Measurements from ENCODE around the gene TAS2R20.
"Not testable (repeated sequence)": the region's sequence is repeated elsewhere in the genome, so short reads cannot be mapped to it uniquely, and the experiment has no call there.

The TAS2R20 gene

GRCh38 chr12:10998204-10998603 lies at the start of gene TAS2R20:
TSS of gene TAS2R20 (minus strand) at chr12:10998304. CDS start at chr12:10997875, 429 bp downstream.
- no peak for DNase-seq

DNA sequence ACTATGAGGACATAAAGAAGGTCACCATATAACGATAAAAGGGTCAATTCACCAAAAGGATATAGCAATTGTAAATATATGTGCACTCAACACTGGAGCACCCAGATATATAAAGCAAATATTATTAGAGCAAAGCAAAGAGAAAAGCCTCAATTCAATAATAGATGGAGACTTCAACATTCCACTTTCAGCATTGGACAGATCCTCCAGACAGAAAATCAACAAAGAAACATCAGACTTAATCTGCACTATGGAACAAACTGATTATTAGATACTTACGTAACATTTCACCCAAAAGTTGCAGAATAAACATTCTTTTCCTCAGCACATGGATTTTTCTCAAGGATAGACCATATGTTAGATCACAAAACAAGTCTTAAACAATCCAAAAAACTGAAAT lies 43.3 kb upstream of the TAS2R20 start:
- DNase-seq = not testable (repeated sequence)

DNA sequence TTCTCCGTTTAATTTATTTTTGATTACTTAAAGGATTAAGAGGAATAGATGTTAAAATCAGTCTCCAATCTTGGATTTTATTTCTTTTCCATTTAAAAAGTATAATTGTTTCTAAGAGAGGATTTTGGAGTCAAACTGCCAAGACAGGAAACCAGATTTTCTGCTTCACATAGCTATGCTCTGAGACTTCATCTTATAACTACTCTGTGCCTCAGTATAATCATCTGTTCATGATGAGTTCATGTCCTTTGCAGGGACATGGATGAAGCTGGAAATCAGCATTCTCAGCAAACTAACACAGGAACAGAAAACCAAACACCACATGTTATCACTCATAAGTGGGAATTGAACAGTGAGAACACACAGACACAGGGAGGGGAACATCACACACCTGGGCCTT lies 42.1 kb upstream of the TAS2R20 start:
- no peak for DNase-seq

DNA sequence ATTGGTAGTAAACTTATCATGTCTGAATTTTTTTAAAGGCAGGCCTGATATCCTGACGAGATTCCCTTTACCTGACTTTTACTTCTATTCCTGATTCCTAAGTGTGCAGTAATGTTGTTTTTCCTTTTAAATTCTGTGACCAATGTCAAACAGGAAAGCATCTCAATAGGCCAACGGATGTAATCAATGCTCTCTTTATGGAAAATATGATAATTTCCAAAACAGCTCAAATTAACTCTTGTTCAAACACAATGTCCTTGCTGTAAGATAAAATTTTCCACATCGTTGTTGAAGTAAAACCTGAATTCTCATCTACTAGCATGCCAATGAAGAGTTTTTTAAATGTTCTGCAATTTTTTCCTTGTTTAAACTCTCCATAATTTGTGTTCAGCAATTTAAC lies 41.1 kb upstream of the TAS2R20 start:
- DNase-seq = no peak

- not testable (repeated sequence) for DNase-seq
Measured at GRCh38 chr12:11033959-11034358, 35.9 kb upstream of the TAS2R20 start.

DNA sequence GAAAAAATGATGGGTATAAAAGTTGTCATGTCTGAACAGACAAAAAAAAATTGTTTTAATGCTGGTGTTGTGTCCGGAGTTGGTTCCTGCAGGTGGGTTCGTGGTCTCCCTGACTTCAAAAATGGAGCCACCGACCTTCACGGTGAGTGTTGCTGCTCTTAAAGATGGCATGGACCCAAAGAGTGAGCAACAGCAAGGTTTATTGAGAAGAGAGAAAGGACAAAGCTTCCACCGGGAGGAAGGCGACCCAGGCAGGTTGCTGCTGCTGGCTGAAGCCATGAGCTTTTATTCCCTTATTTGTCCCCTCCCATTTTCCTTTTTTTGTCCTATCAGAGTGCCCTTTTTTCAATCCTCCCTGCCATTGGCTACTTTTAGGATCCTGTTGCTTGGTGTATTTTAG lies 33.2 kb upstream of the TAS2R20 start, which contains the start of gene TAS2R31:
Gene TAS2R31, minus strand, starts transcription at position 101 of the 400 bp plus-strand sequence. Its CDS starts 72 bp downstream, at position 29.
- no peak for DNase-seq

DNA sequence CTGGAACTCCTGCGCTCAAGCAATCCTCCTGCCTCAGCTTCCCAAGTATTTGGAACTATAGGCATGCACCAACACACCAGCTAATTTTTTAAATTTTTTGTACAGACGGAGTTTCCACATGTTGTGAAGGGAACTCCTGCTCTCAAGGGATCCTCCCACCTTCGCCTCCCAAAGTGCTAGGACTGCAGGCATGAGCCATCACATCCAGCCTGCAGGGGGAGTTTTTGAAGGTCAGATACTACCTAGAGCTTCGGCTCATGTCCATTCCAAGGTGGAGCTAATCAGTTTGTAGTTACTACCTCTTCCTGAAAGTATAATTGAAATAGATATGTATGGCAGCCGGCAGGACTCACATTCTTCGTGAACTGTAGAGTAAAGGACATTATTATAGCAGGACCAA lies 28.0 kb upstream of the TAS2R20 start:
- no peak for DNase-seq

GRCh38 chr12:11023387-11023786 lies 25.3 kb upstream of the TAS2R20 start:
- DNase-seq = no peak

DNA sequence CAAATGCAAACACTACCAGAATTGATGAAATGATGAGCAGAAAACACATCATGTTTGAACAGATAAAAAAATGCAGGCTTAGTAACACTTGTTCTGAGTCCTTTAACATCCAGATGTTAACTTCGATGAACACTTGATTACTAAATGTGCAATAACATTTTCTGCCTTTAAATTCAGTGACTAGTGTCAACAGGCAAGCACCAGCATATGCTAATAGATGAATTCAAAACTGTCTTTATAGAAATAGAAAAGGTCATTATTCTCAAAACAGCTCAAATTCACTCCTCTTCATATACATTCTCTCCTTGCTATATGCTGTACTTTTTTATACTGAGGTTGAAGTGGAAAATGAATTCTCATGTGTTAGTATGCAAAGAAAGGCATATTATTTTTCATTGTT lies 24.4 kb upstream of the TAS2R20 start, which contains the start of gene TAS2R19:
Gene TAS2R19, minus strand, starts transcription at position 101 of the 400 bp plus-strand sequence. Its CDS starts 49 bp downstream, at position 52.
- DNase-seq = no peak

DNA sequence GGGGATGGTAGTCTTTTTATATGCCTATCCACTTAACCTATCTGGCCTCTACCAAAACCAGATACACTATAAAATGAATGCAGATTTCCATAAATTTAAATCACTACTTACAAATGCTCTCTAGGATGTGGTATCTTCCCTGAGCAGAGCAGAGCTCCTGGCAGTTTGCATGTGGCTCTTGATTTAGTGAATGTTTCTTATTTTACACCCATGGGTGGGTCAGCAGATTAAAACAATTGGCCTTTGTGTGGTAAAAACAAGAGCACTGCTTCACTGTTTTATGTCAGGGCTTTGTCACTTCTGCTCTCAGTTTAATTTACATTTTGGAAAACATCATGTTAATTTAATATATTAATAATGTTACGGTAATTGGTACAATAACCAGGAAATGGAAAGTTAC lies 18.8 kb upstream of the TAS2R20 start:
- peak; percentile 93 for DNase-seq

DNA sequence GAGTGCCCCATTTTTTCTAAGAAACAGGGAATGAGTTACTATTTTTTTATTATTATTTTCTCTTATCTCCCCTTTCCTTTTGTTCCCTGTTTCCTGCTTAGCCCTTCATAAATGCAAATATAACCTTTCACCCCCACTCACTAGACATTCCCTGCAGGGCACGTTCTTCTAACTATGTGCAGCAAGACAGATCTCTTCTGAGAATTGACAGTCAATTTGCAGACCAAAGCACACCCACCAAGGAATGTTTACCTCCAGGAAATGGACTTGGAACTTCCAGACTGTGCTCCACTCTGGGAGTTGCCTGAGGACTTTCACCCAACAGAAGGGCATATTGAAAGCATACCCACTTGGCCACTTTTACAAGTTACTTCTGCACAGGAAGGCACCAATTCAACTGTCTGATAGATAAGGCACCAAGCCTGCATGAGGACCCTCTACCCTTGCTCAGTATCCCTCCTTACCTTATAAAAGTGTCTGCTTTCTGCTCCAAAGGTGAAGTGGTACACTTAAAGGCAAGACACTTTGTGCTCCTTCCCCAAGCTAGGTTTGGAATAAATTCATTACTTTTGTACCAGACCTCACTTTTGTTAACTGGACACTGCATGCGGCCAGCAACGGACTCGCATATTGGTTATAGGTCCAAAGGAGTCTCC lies 17.8 kb upstream of the TAS2R20 start:
- no peak for DNase-seq

- DNase-seq = no peak
Measured at GRCh38 chr12:11014234-11014633, 16.1 kb upstream of the TAS2R20 start.

GRCh38 chr12:11007608-11008007 lies 9.5 kb upstream of the TAS2R20 start:
- DNase-seq = no peak

DNA sequence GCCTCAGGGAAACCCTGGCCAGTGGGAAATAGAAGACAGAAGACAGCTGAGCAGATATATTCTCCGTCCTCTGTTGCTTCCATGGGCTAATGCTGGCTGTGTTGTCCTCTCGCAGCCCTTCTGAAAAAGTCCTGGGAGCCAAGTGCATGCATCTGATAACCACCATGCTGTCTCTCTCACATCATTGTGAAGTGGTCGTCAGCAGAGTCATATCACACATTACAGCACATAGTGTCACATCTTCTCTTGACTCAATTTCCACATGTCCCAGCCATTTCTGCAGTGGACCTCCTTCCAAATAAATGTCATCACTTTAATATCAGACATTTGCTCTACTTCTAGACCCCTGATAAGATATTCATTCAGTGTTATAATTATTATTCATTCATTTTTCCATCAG lies 3.8 kb downstream of the TAS2R20 start:
- no peak for DNase-seq

DNA sequence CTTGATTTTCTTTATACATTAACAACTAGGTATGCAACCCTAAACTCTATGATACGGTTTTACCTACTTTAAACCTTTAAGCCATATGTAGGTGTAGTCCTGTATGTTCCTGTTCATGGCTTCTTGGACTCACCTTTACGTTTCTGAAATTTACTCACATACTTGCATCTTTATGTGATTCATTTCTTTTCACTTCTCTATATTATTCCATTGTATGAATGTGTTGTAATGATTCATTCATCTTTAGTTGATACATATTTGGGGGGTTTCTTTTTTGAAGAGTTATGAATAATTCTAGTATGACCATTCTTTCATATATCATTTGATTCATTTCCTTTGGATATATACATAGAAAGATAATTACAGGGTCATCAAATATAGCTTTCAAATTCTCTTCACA lies 9.0 kb downstream of the TAS2R20 start:
- DNase-seq = no peak

- DNase-seq = no peak
Measured at GRCh38 chr12:10986812-10987211, 11.3 kb downstream of the TAS2R20 start, which contains the start of gene TAS2R50. TSS of gene TAS2R50 (minus strand) at chr12:10986912. CDS start at chr12:10986860, 52 bp downstream.

DNA sequence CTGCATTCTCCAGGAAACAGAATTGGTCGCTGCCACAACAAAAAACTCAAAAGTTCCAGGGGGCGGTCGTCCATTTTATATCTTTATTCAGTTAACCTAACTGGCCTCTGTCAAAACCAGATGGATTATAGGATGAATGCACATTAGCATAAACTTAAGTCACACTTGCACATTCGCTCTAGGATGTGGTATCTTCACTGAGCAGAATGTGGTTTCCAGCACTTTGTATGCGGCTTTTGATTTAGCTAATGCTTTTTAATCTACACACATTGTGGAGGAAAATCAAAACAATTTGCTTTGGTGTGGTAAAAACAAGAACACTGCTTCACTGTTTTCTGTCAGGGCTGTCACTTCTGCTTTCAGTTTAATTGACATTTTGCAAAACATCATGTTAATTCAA lies 15.9 kb downstream of the TAS2R20 start:
- no peak for DNase-seq

- DNase-seq = no peak
Measured at GRCh38 chr12:10974965-10975364, 23.1 kb downstream of the TAS2R20 start.

- DNase-seq = no peak
Measured at GRCh38 chr12:10968765-10969456, 29.2 kb downstream of the TAS2R20 start.

GRCh38 chr12:10967409-10967808 lies 30.7 kb downstream of the TAS2R20 start:
- no peak for DNase-seq

DNA sequence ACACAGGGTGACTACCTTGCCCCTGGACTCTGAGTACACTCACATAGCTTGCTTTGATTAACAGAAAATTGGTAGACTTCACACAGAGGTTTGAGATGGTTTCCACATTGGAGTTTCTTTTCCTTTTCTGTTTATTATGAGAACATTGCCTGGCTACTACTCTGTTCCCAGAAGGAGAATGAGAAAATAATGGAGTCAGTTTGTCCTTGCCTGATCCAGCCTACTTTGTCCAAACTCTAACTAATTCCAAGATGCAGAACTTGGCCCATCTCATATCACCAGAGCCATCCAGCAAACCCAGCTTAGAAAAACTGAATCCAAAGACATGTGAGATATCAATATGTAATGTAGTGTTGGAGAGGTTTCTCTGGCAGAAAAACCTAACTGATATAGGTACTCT lies 31.8 kb downstream of the TAS2R20 start:
- no peak for DNase-seq

GRCh38 chr12:10965476-10965875 lies 32.6 kb downstream of the TAS2R20 start:
- DNase-seq = no peak

- no peak for DNase-seq
Measured at GRCh38 chr12:10960211-10960610, 37.9 kb downstream of the TAS2R20 start.

GRCh38 chr12:10959804-10960203 lies 38.3 kb downstream of the TAS2R20 start:
- DNase-seq = peak; percentile 16

All from NCI-H526 treated with DMSO at 0.1 percent for 48 hours (cell line).